ENCODE data around the gene CLTB.

The CLTB gene

GRCh38 chr5:176400382-176401156, 15.8 kb downstream of the CLTB start:
- DNase-seq, result no peak

DNA sequence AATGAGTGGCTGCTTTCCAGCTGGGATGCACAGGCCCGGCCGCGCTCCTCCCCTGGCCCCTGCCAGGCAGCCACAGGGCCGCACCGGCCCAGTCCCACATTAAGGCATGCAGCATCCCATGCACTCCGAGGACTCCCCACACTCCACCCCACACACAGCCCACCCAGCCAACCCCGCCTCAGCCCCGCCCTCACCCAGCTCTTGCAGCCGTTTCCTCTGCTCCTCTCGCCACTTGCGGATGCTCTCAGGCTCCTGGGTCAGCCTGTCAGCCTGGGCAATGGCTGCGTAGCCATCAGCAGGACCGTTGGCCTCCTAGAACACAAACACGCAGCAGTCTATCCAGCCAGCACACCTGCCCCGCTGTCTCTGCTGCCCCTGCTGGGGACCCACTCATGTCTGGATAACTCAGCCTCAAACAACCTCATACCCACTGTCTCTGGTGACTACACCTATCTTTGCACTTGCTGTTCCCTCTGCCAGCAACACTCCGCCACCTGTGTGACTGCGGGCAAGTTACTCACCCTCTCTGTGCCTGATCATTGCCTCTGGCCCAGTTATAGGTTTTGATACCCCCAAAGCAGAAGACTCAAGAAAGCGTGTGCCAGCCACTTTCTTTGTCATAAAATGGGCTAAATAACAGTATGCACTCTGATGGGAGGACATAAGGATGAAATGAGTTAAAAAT, 18.5 kb downstream of the CLTB start:
- DNase-seq, result no peak

DNA sequence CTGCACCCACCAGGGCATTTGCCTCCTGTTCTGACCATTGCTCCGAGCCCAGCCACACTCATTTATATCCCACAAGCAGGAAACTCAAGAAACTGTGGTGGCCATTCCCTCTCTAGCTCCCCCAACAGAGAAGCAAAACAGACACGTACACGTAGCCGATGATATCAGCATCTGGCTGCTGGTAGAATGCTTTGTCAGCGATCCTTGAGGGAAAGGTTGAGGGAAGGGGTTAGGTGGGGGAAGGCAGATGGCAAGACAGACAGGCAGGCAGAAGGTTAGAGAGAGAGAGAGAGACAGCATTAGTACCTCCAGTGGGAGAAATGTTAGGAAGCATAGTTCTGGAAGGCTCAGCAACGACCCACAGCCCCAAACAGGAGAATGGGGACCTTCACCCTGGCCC, 20.0 kb downstream of the CLTB start:
- no peak for DNase-seq

DNA sequence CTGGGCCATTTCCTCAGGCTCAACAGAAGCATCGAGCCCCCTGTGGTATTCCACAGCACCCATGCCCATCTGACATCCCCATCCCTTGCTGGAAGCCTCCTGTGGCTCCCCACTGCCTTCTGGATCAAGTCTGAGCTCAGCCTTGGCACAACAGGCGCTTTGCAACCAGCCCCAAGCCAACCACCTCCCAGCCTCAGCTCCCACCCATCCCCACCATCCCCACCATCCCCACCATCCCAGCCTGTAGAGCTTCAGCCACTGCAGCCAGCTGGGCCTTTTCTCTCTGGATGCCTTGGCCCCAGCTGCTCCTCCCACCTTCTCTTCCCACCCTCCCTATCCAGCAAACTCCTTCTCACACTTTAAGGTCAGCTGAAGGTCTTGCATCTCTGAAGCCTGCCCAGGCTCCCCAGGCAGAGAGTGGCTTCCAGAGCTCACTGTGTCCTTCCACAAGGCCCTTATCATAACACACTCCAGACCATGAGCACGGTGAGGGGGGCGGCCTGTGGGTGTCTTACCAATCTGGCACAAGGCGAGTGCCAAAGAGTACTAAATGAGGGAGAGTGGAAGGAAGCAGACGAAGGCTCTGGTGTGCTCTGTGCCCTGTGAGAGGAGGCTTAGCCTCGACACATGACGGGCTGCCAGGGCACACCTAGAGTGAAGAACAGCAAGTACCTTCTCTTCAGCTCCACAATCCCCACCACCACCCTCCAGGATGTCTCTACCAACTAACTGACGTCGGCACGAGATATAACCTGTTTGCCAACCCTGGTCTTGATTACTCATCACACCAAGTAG, 21.3 kb downstream of the CLTB start:
- no peak for DNase-seq

GRCh38 chr5:176394096-176394495, 22.2 kb downstream of the CLTB start:
- DNase-seq, result no peak

- DNase-seq, result no peak
These were observed 23.8 kb downstream of the CLTB start for GRCh38 chr5:176392526-176392925.

- DNase-seq, result no peak
These were observed 24.3 kb downstream of the CLTB start for GRCh38 chr5:176391999-176392398.

DNA sequence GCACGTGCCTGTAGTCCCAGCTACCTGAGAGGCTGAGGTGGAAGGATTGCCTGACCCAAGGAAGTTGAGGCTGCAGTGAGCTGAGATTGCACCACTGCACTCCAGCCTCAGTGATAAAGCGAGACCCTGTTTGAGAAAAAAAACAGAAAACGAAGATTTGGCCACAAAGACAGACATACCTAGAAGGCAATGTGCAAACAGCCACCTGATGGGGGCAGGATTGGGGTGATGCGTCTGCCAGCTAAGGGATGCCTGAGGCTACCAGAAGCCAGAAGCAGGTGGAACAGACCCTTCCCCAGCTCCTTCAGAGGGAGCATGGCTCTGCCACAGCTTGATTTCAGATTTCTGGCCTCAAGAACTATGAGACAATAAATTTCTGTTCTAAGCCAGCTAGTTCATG, 24.9 kb downstream of the CLTB start:
- DNase-seq, result no peak

GRCh38 chr5:176389135-176390123, 26.9 kb downstream of the CLTB start:
- DNase-seq, result no peak

GRCh38 chr5:176388444-176389134, 27.8 kb downstream of the CLTB start, which contains the start of the genes HIGD2A and NOP16:
TSS of gene HIGD2A (plus strand) at chr5:176388751. CDS start at chr5:176388820, 69 bp downstream.
TSS of gene NOP16 (minus strand) at chr5:176388598. CDS start at chr5:176388539, 59 bp downstream.
- DNase-seq, result peak; percentile 88

DNA sequence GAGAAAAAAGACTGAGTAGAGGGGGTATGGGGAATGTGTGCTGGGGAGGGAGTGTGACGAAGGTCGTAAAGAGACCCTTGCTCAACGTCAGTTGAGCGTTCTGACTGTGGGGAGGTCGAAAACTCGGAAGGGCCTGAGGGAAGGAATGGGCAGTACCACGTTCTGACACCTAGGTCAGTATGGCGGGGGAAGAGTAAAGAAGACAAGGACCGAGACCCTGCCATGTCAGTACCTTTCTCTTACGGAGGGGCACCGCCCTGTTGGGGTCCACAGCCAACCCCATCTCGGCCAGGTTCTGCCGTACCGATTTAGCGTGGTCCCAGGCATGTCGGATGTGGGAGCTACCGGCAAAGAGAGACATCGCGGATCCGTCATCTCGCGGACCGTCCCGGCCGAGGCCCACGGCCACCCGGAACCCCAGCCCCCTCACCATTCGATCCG, 28.3 kb downstream of the CLTB start:
- no peak for DNase-seq

DNA sequence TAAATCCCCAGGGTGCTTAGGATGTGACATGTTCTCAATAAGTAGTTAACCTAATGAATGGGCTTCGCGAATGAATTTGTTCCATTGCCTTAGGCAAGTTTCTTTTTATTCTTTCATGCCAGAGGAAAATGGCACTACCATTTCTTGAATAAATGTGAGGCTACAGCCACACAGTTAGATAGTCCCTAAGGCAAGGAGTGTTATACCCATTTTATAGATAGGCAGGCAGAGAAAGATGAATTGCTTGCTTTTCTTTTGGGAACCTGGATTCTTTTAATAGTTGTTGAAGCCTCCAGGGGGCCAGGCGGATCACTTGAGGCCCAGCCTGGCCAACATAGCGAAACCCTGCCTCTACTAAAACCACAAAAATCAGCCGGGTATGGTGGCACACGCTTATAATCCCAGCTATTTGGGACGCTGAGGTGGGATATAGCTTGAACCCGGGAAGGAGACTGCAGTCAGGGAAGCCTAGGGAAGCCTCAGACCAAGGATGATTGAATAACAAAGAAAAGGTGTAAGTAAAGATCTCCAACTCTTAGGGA, 28.9 kb downstream of the CLTB start:
- DNase-seq, result no peak

- no peak for DNase-seq
These were observed 29.8 kb downstream of the CLTB start for GRCh38 chr5:176386491-176386890.

DNA sequence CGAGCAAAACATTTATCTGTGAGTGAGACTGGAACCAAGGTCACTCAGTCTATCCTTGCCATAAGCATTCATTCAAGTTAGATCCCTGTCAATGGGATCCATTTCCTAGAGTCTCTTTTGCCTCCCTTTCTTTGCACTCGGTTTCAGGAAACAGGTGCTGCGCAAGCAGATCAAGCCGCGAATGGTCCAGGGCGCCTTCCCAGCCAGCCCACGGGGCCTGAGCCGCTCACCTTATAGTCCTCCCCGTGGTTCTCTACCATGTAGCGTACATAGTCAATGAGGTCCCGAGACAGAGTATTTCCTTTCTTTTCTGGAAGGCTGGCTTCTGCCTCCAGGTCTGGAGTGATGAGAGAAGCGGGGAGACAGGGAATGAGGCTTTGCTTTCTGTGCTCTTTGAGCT, 31.3 kb downstream of the CLTB start:
- DNase-seq, result no peak

GRCh38 chr5:176384366-176384930, 31.9 kb downstream of the CLTB start:
- DNase-seq, result no peak

DNA sequence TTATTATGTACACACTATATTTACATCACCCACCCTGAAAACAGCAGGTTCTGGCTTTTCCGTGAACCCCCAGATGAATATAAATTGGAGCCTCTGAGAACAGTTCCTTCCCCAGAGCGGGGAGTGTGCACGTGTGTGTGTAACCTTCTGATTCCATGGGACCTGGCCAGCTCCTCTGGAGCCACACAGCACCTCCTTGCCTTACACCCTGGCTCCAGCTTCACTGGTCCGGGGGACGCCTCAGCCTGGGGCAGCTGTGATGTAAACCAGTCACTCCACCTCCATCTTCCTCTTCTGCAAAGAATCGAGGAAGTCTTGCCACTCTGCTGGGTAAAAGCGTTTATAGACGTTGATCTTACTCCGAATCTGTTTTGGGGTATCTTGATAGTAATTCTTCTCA, 32.4 kb downstream of the CLTB start:
- DNase-seq, result no peak

- no peak for DNase-seq
These were observed 33.0 kb downstream of the CLTB start for GRCh38 chr5:176383248-176383905.

- no peak for DNase-seq
These were observed 33.6 kb downstream of the CLTB start for GRCh38 chr5:176382721-176383120.

DNA sequence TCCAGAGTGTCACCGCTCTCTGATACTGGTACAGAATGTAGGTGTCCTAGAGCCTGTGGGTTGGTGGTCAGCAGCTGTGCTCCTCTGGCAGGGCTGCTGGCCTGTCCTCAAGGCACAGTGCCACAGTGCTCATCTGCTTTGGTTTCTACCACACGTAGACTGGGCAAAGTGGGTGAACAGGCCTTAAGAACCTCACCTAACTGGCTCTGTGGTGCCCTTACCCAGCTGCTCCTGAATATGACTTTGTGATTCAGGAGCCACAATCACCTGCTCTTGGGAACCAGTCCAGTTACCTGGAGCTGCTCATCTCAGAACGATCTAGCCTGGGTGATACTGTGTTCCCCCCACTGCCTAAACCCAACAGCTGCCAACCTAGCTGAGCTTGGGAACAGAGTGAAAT, 34.4 kb downstream of the CLTB start:
- no peak for DNase-seq

GRCh38 chr5:176381423-176381822, 34.9 kb downstream of the CLTB start:
- DNase-seq, result no peak
